Transverse colon (tissue), 4 donors: ENCODE results near the gene SLC38A4.

Experiments used
- CTCF ChIP-seq, 5 experiments: fragments of 200-600 bp in 3 of 5; fragments of 450-650 bp in 2 of 5; sonication (generic) in 3 of 5; IDR thresholded peaks; 1 replicate in 2 of 5; 2 replicates in 3 of 5; pipeline ENCODE4 v1.5.1; 2016 to 2017; ENCODE audit warnings: antibody characterized with exemption in 5 of 5, inconsistent platforms in 3 of 5, mild to moderate bottlenecking in 2 of 5, moderate library complexity in 1 of 5
- EP300 ChIP-seq: sonication (generic); formaldehyde crosslinking; IDR thresholded peaks from one replicate; pipeline ENCODE4 v1.6.1; 2017; ENCODE audit warnings: antibody characterized with exemption, low read depth
- POLR2A ChIP-seq: fragments of 450-650 bp; IDR thresholded peaks from one replicate; pipeline ENCODE4 v1.6.1; 2016; ENCODE audit warnings: antibody characterized with exemption, mild to moderate bottlenecking, moderate library complexity
- POLR2AphosphoS5 ChIP-seq, 3 donors: sonication (generic); formaldehyde crosslinking; IDR thresholded peaks; one replicate each; pipeline ENCODE4 v1.6.1; 2016; ENCODE audit warnings: antibody characterized with exemption in 3 of 3

- TF ChIP-seq CTCF (IDR thresholded peaks at IDR 0.05) = no peak
- no peak for TF ChIP-seq POLR2A
- TF ChIP-seq POLR2AphosphoS5 (IDR thresholded peaks at IDR 0.05) = no peak
- no peak for TF ChIP-seq EP300
Observed at GRCh38 chr12:46798648-46799047, 27.1 kb downstream of the SLC38A4 start.
